Suprapubic skin (tissue), 4 donors: ENCODE results near the gene HDAC5. TPM values are rescaled to one million over a fixed set of nuclear protein-coding genes. Genes with fewer than 3 reads are reported as not detected.

Experiments used
- DNase-seq, 2 donors: peaks; one replicate each; pipeline ENCODE4 v3.0.0-alpha.2; 2019; ENCODE audit warnings: low spot score in 2 of 2
- H3K27ac ChIP-seq: fragments of 200-600 bp; sonication (generic); one replicate; pipeline ENCODE4 v1.5.1; 2019
- H3K27me3 ChIP-seq: fragments of 200-600 bp; sonication (generic); one replicate; pipeline ENCODE4 v1.5.1; 2019
- H3K36me3 ChIP-seq: fragments of 200-600 bp; sonication (generic); one replicate; pipeline ENCODE4 v1.5.1; 2019
- H3K4me1 ChIP-seq: fragments of 200-600 bp; sonication (generic); one replicate; pipeline ENCODE4 v1.5.1; 2019
- H3K4me3 ChIP-seq: fragments of 200-600 bp; sonication (generic); one replicate; pipeline ENCODE4 v1.5.1; 2019; ENCODE audit warnings: mild to moderate bottlenecking
- H3K9me3 ChIP-seq: fragments of 200-600 bp; sonication (generic); one replicate; pipeline ENCODE4 v1.5.1; 2019
- EP300 ChIP-seq: sonication (generic); formaldehyde crosslinking; IDR thresholded peaks from one replicate; pipeline ENCODE4 v1.6.1; 2017; ENCODE audit warnings: antibody characterized with exemption
- POLR2A ChIP-seq, 2 donors: fragments of 450-650 bp; IDR thresholded peaks; one replicate each; pipeline ENCODE4 v1.6.1; 2017; ENCODE audit warnings: antibody characterized with exemption in 2 of 2, mild to moderate bottlenecking in 2 of 2, moderate library complexity in 2 of 2
- POLR2AphosphoS5 ChIP-seq, 3 donors: sonication (generic); formaldehyde crosslinking; IDR thresholded peaks; one replicate each; pipeline ENCODE4 v1.6.1; 2017; ENCODE audit warnings: antibody characterized with exemption in 3 of 3
- WGBS: methylation state at CpG from one replicate; pipeline ENCODE4 v1.1.5; 2018; 5-methylcytosine and 5-hydroxymethylcytosine counted together
- total RNA-seq, 4 donors: library from RNA; depleted of rRNA; stranded (reverse); fragments of >200 nt; gene quantifications; one replicate each; pipeline ENCODE4 v1.1.0, GENCODE V29; 2016
- TF ChIP-seq, protein P1 (sequence below), 2 donors: fragments of 200-600 bp in 1 of 2; fragments of 450-650 bp in 1 of 2; sonication (generic) in 1 of 2; IDR thresholded peaks; one replicate each; pipeline ENCODE4 v1.5.1; 2016 to 2019; ENCODE audit warnings: antibody characterized with exemption in 2 of 2, mild to moderate bottlenecking in 1 of 2, moderate library complexity in 1 of 2

The HDAC5 gene
- total RNA-seq, 4 donors from 2014 or later, result 135 to 197 (median 168) TPM

DNA sequence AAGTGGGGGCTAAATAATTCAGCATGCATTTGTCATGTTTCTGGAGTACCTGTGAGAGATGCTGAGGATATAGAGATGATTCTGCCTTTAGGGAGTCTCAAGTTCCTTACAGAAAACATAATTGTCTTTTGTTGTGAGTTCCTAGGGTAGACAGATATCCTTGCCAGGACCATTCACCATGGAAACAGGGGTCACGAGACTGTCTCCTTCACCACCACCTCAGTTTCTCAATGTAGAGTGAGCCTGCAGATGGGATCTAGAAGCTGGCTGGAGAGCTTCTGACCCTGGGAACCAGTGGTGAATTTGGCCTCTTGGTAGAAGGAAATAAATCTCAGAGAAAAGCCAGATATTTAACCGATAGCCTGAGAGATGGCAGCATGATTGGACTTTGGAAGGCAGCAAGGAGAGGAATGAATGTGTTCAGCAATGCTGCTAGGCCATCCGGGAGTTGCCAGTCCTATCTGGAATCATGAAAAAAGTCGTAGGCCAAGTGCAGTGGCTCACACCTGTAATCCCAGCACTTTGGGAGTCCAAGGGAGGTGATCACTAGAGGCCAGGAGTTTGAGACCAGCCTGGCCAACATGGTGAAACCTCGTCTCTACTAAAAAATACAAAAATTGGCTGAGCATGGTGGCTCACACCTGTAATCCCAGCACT is 7.4 kb upstream of the HDAC5 start:
- WGBS, result 81% methylated on average over 5 of the region's 5 CpGs
- DNase-seq, result no peak
- H3K36me3 ChIP-seq, result no peaks in the 10 kb centered on the region
- no peak overlapping the region for H3K4me3 ChIP-seq
- H3K4me1 ChIP-seq, result no peaks in the 10 kb centered on the region
- TF ChIP-seq POLR2AphosphoS5 (IDR thresholded peaks at IDR 0.05) (no peak), POLR2A (IDR thresholded peaks at IDR 0.05) (no peak), EP300 (no peak)
- TF ChIP-seq, protein P1, sequence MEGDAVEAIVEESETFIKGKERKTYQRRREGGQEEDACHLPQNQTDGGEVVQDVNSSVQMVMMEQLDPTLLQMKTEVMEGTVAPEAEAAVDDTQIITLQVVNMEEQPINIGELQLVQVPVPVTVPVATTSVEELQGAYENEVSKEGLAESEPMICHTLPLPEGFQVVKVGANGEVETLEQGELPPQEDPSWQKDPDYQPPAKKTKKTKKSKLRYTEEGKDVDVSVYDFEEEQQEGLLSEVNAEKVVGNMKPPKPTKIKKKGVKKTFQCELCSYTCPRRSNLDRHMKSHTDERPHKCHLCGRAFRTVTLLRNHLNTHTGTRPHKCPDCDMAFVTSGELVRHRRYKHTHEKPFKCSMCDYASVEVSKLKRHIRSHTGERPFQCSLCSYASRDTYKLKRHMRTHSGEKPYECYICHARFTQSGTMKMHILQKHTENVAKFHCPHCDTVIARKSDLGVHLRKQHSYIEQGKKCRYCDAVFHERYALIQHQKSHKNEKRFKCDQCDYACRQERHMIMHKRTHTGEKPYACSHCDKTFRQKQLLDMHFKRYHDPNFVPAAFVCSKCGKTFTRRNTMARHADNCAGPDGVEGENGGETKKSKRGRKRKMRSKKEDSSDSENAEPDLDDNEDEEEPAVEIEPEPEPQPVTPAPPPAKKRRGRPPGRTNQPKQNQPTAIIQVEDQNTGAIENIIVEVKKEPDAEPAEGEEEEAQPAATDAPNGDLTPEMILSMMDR (IDR thresholded peaks at IDR 0.05), result no peak
- H3K27me3 ChIP-seq, result no peaks in the 10 kb centered on the region
- H3K27ac ChIP-seq, result no peak overlapping the region
- H3K9me3 ChIP-seq, result no peaks in the 10 kb centered on the region

DNA sequence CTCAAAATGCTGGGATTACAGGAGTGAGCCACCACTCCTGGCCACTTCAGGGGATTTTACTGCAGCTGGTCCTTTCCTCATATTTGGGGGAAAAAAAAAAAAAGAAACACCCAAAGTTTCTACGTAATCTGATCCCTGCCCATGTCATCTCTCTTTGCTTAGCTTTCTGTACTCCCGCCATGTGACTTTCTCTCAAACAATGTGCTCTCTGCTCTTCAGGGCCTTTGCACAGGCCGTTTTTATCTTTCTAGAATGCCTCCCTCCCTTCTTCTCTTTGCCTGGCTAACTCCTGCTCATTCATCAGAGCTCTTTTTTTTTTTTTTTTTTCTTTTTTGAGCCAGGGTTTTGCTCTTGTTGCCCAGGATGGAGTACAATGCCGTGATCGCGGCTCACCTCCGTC is 4.9 kb upstream of the HDAC5 start:
- Histone ChIP-seq H3K27me3 (no peaks in the 10 kb centered on the region), H3K9me3 (no peaks in the 10 kb centered on the region), H3K36me3 (no peaks in the 10 kb centered on the region), H3K4me1 (peaks cover 9% of the 10 kb centered on the region), H3K27ac (no peak overlapping the region), H3K4me3 (no peak overlapping the region)
- TF ChIP-seq POLR2A (IDR thresholded peaks at IDR 0.05) (no peak), POLR2AphosphoS5 (IDR thresholded peaks at IDR 0.05) (no peak), EP300 (no peak)
- TF ChIP-seq, protein P1 (IDR thresholded peaks at IDR 0.05), result no peak
- no peak for DNase-seq
- 92% methylated on average over 7 of the region's 7 CpGs for WGBS

DNA sequence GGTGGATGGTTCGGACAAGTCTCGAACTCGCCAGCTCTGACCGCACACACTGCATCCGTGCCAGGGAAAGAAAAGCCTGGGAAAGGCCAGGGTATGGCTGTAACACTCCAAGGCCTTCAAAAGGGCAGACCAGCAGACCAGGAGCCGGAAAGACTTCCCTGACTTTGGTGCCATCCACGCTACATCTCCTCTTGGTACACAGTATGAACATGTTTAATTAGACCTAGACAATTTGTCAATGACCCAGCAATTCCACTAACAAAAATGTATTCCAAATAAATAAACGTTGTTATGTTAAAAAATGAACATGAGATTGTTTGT is 637 bp upstream of the HDAC5 start:
- Histone ChIP-seq H3K4me1 (peaks cover 45% of the 10 kb centered on the region), H3K27me3 (no peaks in the 10 kb centered on the region), H3K36me3 (no peaks in the 10 kb centered on the region), H3K27ac (peak overlapping the region; percentile 91), H3K9me3 (no peaks in the 10 kb centered on the region), H3K4me3 (peak overlapping the region; percentile 82)
- DNase-seq, result no peak
- TF ChIP-seq, protein P1 (IDR thresholded peaks at IDR 0.05), result no peak
- TF ChIP-seq POLR2AphosphoS5 (IDR thresholded peaks at IDR 0.05) (no peak), POLR2A (IDR thresholded peaks at IDR 0.05) (no peak), EP300 (no peak)
- 0% methylated on average over 7 of the region's 8 CpGs for WGBS

DNA sequence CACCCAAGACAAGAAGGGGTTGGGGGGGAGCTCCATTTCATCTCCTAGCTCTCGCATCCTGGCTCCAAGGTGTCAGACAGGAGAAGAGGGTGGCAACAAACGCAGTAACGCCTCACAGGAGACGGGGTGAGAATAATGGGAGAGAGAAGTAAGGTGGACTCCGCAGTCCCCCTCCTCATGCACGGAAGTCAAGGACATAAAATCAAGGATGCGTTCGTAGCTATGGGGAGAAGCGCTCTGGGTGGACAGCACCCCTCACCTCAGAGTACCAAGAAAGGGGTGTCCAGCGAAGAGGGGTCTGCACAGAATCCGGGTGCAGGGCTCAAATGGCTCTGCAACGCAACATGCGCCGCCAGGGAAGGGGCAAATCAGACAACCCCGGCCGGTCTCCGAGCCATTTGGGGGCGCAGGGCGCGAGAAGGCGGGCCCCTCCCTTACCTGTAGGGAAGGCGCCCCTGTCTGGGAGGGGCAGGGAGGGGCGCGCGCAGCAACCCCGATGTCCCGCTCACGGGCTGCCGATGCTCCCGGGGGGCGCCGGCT is 555 bp downstream of the HDAC5 start:
- H3K27ac ChIP-seq, result peak overlapping the region; percentile 91
- no peaks in the 10 kb centered on the region for H3K36me3 ChIP-seq
- peaks cover 57% of the 10 kb centered on the region for H3K4me1 ChIP-seq
- DNase-seq, result no peak
- H3K27me3 ChIP-seq, result no peaks in the 10 kb centered on the region
- H3K9me3 ChIP-seq, result no peaks in the 10 kb centered on the region
- peak overlapping the region; percentile 82 for H3K4me3 ChIP-seq
- WGBS, result 3% methylated on average over 22 of the region's 32 CpGs
- TF ChIP-seq, protein P1 (IDR thresholded peaks at IDR 0.05), result no peak
- TF ChIP-seq POLR2AphosphoS5 (IDR thresholded peaks at IDR 0.05) (no peak), EP300 (no peak), POLR2A (IDR thresholded peaks at IDR 0.05) (no peak)

DNA sequence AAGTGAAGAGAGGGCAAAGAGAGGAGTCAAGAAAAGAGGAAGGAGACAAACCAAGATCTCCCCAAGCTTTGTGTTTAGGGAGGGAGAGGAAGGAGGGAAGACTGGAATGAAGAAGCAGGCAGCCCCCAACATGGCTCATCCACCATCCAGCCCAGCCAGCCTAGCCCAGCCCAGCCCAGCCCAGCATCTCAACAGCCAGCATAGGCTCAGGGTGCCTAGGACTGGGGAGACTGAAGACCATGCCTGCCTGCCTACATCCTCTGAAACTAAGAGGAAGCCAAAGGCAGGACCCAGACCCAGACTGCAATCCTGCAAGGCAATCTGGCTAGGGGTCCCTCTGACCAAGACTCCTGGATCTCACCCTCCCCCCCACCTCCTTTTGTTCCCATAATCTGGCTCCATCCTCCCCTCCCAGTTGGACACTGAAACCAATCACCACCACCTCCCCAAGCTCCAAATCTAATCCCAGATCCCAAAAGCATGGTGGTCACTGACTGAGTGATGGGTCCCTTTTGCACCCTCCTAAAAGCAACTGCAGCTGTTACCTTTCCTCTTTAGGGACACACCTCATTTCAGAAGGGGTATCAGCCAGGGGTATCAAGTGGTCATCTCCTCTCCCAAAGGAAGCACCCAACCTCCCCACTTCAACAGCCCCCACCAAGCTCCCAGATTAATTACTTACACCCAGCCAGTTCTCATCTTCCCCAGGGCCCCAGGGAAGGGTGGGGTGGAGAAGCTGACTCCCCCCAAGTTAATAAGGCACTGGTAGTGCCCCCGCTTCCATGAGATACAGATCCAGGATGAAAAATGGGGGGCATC is 1.2 kb downstream of the HDAC5 start:
- no peaks in the 10 kb centered on the region for H3K27me3 ChIP-seq
- peaks cover 64% of the 10 kb centered on the region for H3K4me1 ChIP-seq
- DNase-seq, result no peak
- 9% methylated on average over 1 of the region's 1 CpG for WGBS
- H3K36me3 ChIP-seq, result peaks cover 5% of the 10 kb centered on the region
- no peaks in the 10 kb centered on the region for H3K9me3 ChIP-seq
- peak overlapping the region; percentile 91 for H3K27ac ChIP-seq
- H3K4me3 ChIP-seq, result peak overlapping the region; percentile 82
- no peak for TF ChIP-seq POLR2A (IDR thresholded peaks at IDR 0.05)
